Epithelial cell of proximal tubule (primary cell): Measurements from ENCODE around the gene SGCG. TPM values are rescaled to one million over a fixed set of nuclear protein-coding genes. Genes with fewer than 3 reads are reported as not detected.

ENCODE experiments used
- DNase-seq: peaks from one replicate; pipeline ENCODE4 v3.0.0-alpha.2; 2011; ENCODE audit warnings: low read depth
- H3K4me3 ChIP-seq: 2 replicates; pipeline ENCODE4 v1.5.1; 2011; ENCODE audit warnings: low read depth, mild to moderate bottlenecking, low read length
- total RNA-seq: library from RNA; depleted of rRNA; stranded (reverse); fragments of >200 nt; gene quantifications from 2 replicates; pipeline ENCODE4 v1.2.3, GENCODE V29; 2015
- TF ChIP-seq, protein P1 (sequence below): conservative IDR thresholded peaks from 2 replicates; pipeline ENCODE4 v1.5.1; 2012; ENCODE audit warnings: low read depth, mild to moderate bottlenecking, low read length

The SGCG gene
- total RNA-seq, 1 donor from 2014 or later = not detected

DNA sequence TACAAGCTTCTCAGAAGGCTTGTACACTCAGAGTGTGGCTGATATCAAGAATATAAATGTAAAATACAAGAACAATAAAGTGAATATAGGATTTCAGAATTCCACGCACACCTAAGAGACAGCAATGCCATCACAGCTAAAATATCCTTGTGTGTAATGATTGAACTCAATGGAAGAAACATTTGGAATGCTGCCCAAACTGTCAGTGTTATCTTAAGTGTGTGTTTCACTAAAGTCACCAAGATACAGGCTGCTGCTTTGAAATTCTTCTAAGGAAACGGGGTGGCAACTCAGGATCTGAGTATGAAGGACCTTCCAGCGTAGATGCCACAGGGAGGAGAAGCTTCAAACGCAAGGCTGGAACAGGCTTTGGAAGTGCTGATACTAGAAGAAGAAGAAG lies 86.8 kb downstream of the SGCG start:
- H3K4me3 ChIP-seq = no peak overlapping the region
- DNase-seq = no peak
- TF ChIP-seq, protein P1, sequence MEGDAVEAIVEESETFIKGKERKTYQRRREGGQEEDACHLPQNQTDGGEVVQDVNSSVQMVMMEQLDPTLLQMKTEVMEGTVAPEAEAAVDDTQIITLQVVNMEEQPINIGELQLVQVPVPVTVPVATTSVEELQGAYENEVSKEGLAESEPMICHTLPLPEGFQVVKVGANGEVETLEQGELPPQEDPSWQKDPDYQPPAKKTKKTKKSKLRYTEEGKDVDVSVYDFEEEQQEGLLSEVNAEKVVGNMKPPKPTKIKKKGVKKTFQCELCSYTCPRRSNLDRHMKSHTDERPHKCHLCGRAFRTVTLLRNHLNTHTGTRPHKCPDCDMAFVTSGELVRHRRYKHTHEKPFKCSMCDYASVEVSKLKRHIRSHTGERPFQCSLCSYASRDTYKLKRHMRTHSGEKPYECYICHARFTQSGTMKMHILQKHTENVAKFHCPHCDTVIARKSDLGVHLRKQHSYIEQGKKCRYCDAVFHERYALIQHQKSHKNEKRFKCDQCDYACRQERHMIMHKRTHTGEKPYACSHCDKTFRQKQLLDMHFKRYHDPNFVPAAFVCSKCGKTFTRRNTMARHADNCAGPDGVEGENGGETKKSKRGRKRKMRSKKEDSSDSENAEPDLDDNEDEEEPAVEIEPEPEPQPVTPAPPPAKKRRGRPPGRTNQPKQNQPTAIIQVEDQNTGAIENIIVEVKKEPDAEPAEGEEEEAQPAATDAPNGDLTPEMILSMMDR = no peak

- DNase-seq = no peak
- H3K4me3 ChIP-seq = no peak overlapping the region
- TF ChIP-seq, protein P1 = no peak
Observed at GRCh38 chr13:23268441-23268840, 87.7 kb downstream of the SGCG start.

- H3K4me3 ChIP-seq = no peak overlapping the region
- TF ChIP-seq, protein P1 = no peak
- DNase-seq = no peak
Observed at GRCh38 chr13:23271331-23271730, 90.6 kb downstream of the SGCG start.

GRCh38 chr13:23273498-23273897 lies 92.7 kb downstream of the SGCG start:
- DNase-seq = no peak
- H3K4me3 ChIP-seq = no peak overlapping the region
- TF ChIP-seq, protein P1 = no peak

- H3K4me3 ChIP-seq = no peak overlapping the region
- no peak for DNase-seq
- TF ChIP-seq, protein P1 = no peak
Observed at GRCh38 chr13:23279321-23279720, 98.5 kb downstream of the SGCG start.

DNA sequence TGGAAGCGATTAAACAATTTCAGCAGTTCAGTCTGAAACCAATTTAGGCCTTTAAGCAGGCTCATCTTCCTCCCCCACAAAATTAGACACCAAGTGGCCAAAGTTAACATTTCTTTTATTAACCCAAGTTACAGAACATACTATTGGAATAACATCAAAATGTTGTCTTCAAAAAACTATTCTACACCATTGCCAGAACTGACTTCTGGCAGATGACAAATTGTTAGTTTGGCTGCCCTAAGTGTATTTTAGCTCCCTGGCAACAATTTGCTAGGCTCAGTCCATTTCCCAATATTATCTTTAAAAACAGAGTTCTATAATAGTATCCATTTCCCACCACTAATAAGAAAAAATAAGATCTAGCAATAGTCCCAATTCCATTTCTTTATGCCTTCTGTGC lies 107.8 kb downstream of the SGCG start:
- TF ChIP-seq, protein P1 = no peak
- no peak overlapping the region for H3K4me3 ChIP-seq
- DNase-seq = no peak

DNA sequence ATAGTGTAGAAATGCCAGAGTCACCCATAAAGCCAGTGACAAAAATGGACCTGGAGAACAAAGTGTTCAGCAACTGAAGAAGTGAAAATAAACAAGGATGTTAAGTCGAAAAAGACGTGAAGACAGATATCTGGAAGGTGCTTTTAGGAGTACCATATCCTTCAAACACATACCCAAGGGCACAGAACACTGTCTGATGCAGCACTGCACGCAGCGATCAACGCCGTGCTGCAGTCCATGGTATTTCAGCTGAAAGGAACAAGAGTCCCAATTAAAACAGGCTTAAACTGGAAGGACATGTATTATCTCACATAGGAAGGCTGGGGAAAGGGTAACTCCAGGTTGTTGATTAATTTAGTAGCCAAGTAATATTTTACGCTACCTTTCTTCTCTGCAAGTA lies 108.2 kb downstream of the SGCG start:
- DNase-seq = no peak
- TF ChIP-seq, protein P1 = no peak
- no peak overlapping the region for H3K4me3 ChIP-seq
